Upper lobe of left lung (tissue), 4 donors: ENCODE results near the gene TSGA10.

Experiments
- EP300 ChIP-seq, 4 donors: sonication (generic); formaldehyde crosslinking; IDR thresholded peaks; one replicate each; pipeline ENCODE4 v1.5.1; 2017; ENCODE audit warnings: antibody characterized with exemption in 4 of 4, control low read depth in 2 of 4
- POLR2A ChIP-seq, 4 donors: fragments of 450-650 bp; IDR thresholded peaks; one replicate each; pipeline ENCODE4 v1.5.1; 2016 to 2017; ENCODE audit warnings: antibody characterized with exemption in 4 of 4, mild to moderate bottlenecking in 2 of 4
- TF ChIP-seq, protein P1 (sequence below), 6 experiments: fragments of 450-650 bp in 4 of 6; fragments of 200-600 bp in 2 of 6; sonication (generic) in 2 of 6; IDR thresholded peaks; one replicate each; pipeline ENCODE4 v1.5.1; 2016 to 2019; ENCODE audit warnings: antibody characterized with exemption in 6 of 6

DNA sequence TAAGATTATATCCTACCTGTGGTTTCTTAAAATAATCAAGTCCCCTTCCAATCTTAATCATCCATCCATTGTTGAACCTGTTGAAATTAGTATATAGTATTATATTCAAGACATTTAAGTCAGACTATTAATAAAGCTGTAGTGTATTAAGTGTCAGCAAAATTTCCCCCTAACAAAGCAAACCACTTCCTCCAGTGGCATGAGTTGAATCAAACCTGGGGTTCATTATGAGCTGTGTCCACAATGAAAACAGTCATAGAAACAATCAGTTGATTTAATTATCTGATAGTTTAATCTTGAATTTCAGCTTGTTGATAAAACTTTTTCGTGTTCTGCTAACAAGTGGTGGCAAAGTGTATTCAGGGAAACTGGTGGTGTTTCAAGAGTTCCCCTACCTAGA, 14.8 kb upstream of the TSGA10 start:
- TF ChIP-seq, protein P1, sequence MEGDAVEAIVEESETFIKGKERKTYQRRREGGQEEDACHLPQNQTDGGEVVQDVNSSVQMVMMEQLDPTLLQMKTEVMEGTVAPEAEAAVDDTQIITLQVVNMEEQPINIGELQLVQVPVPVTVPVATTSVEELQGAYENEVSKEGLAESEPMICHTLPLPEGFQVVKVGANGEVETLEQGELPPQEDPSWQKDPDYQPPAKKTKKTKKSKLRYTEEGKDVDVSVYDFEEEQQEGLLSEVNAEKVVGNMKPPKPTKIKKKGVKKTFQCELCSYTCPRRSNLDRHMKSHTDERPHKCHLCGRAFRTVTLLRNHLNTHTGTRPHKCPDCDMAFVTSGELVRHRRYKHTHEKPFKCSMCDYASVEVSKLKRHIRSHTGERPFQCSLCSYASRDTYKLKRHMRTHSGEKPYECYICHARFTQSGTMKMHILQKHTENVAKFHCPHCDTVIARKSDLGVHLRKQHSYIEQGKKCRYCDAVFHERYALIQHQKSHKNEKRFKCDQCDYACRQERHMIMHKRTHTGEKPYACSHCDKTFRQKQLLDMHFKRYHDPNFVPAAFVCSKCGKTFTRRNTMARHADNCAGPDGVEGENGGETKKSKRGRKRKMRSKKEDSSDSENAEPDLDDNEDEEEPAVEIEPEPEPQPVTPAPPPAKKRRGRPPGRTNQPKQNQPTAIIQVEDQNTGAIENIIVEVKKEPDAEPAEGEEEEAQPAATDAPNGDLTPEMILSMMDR (IDR thresholded peaks at IDR 0.05), result no peak
- TF ChIP-seq POLR2A (IDR thresholded peaks at IDR 0.05) (no peak), EP300 (IDR thresholded peaks at IDR 0.05) (no peak)
